HUES64 (cell line): ENCODE measurements around the gene ABCD4.
"Not testable (repeated sequence)": the region's sequence is repeated elsewhere in the genome, so short reads cannot be mapped to it uniquely, and the experiment has no call there.

Source experiments
- H3K27ac ChIP-seq: 2 replicates; pipeline ENCODE4 v1.7.0; 2013; ENCODE audit warnings: low read depth, low read length, inconsistent platforms
- H3K27me3 ChIP-seq: 2 replicates; pipeline ENCODE4 v1.6.1; 2013; ENCODE audit warnings: mild to moderate bottlenecking, low read length; ENCODE audit not compliant: insufficient read depth
- H3K36me3 ChIP-seq: 2 replicates; pipeline ENCODE4 v1.6.1; 2013; ENCODE audit warnings: mild to moderate bottlenecking, low read length; ENCODE audit not compliant: insufficient read depth
- H3K4me1 ChIP-seq: 2 replicates; pipeline ENCODE4 v1.6.1; 2013; ENCODE audit warnings: mild to moderate bottlenecking, low read length, moderate library complexity; ENCODE audit not compliant: insufficient read depth
- H3K4me3 ChIP-seq: 2 replicates; pipeline ENCODE4 v1.5.1; 2013; ENCODE audit warnings: mild to moderate bottlenecking, low read length, moderate library complexity
- H3K9ac ChIP-seq: 2 replicates; pipeline ENCODE4 v1.6.1; 2013; ENCODE audit warnings: mild to moderate bottlenecking, low read depth, low read length
- H3K9me3 ChIP-seq: 2 replicates; pipeline ENCODE4 v1.6.1; 2013; ENCODE audit warnings: low read depth, low read length; ENCODE audit not compliant: insufficient read depth
- WGBS: fragments of 150-250, 120-280 bp; methylation state at CpG from one replicate; pipeline ENCODE4 v1.1.7; 2013; ENCODE audit warnings: missing lambda C conversion rate; 5-methylcytosine and 5-hydroxymethylcytosine counted together

Gene ABCD4

GRCh38 chr14:74329950-74330552, 27.3 kb upstream of the ABCD4 start:
- not testable (repeated sequence) for H3K27ac ChIP-seq, H3K27me3 ChIP-seq, H3K9ac ChIP-seq, H3K36me3 ChIP-seq, H3K4me3 ChIP-seq, H3K9me3 ChIP-seq
- H3K4me1 ChIP-seq = peaks cover 21% of the 10 kb centered on the region
- 77% methylated on average over 7 of the region's 9 CpGs for WGBS

- Histone ChIP-seq H3K9me3 (no peaks in the 10 kb centered on the region), H3K4me3 (peak overlapping the region; percentile 34), H3K4me1 (peaks cover 23% of the 10 kb centered on the region), H3K36me3 (no peaks in the 10 kb centered on the region), H3K27me3 (no peaks in the 10 kb centered on the region), H3K9ac (peak overlapping the region; percentile 82), H3K27ac (peak overlapping the region; percentile 99)
- WGBS = under 1% methylated on average over 6 of the region's 10 CpGs
These were observed 23.8 kb upstream of the ABCD4 start for GRCh38 chr14:74326369-74327152.

- 90% methylated on average over 3 of the region's 3 CpGs for WGBS
- Histone ChIP-seq H3K4me1 (peaks cover 23% of the 10 kb centered on the region), H3K36me3 (no peaks in the 10 kb centered on the region), H3K27ac (peak overlapping the region; percentile 99), H3K27me3 (no peaks in the 10 kb centered on the region), H3K4me3 (no peak overlapping the region; the same call in 1 of the 2 replicates), H3K9ac (peak overlapping the region; percentile 69), H3K9me3 (no peaks in the 10 kb centered on the region)
These were observed 22.7 kb upstream of the ABCD4 start for GRCh38 chr14:74325446-74325845.

- no peak overlapping the region for H3K4me3 ChIP-seq
- H3K9ac ChIP-seq = peak overlapping the region; percentile 69
- H3K27me3 ChIP-seq = no peaks in the 10 kb centered on the region
- no peaks in the 10 kb centered on the region for H3K9me3 ChIP-seq
- H3K4me1 ChIP-seq = peaks cover 23% of the 10 kb centered on the region
- 54% methylated on average over 3 of the region's 3 CpGs for WGBS
- H3K27ac ChIP-seq = peak overlapping the region; percentile 99
- H3K36me3 ChIP-seq = no peaks in the 10 kb centered on the region
These were observed 22.2 kb upstream of the ABCD4 start for GRCh38 chr14:74324931-74325361.

GRCh38 chr14:74314576-74314975, 11.8 kb upstream of the ABCD4 start:
- 93% methylated on average over 4 of the region's 4 CpGs for WGBS
- no peaks in the 10 kb centered on the region for H3K27me3 ChIP-seq

GRCh38 chr14:74313601-74314000, 10.9 kb upstream of the ABCD4 start:
- H3K36me3 ChIP-seq = no peaks in the 10 kb centered on the region
- H3K9ac ChIP-seq = no peak overlapping the region
- no peaks in the 10 kb centered on the region for H3K9me3 ChIP-seq
- WGBS = 80% methylated on average over 3 of the region's 5 CpGs
- H3K4me3 ChIP-seq = no peak overlapping the region
- H3K4me1 ChIP-seq = no peaks in the 10 kb centered on the region
- no peaks in the 10 kb centered on the region for H3K27me3 ChIP-seq
- H3K27ac ChIP-seq = no peak overlapping the region

More at GRCh38 chr14:74314576-74314975, 11.8 kb upstream of the ABCD4 start:
- H3K9ac ChIP-seq = no peak overlapping the region
- H3K27ac ChIP-seq = no peak overlapping the region
- H3K4me3 ChIP-seq = no peak overlapping the region
- no peaks in the 10 kb centered on the region for H3K4me1 ChIP-seq
- no peaks in the 10 kb centered on the region for H3K36me3 ChIP-seq
- H3K9me3 ChIP-seq = no peaks in the 10 kb centered on the region

- no peak overlapping the region for H3K9ac ChIP-seq
- WGBS = 90% methylated on average over 2 of the region's 2 CpGs
These were observed 9.4 kb upstream of the ABCD4 start for GRCh38 chr14:74312161-74312560.

GRCh38 chr14:74309125-74310022, 6.6 kb upstream of the ABCD4 start:
- Histone ChIP-seq H3K36me3 (no peaks in the 10 kb centered on the region), H3K9ac (no peak overlapping the region), H3K9me3 (no peaks in the 10 kb centered on the region), H3K27me3 (no peaks in the 10 kb centered on the region), H3K4me1 (no peaks in the 10 kb centered on the region), H3K4me3 (no peak overlapping the region), H3K27ac (no peak overlapping the region)
- WGBS = 91% methylated on average over 8 of the region's 8 CpGs

More at GRCh38 chr14:74312161-74312560, 9.4 kb upstream of the ABCD4 start:
- no peaks in the 10 kb centered on the region for H3K4me1 ChIP-seq
- no peaks in the 10 kb centered on the region for H3K9me3 ChIP-seq
- H3K36me3 ChIP-seq = no peaks in the 10 kb centered on the region
- H3K4me3 ChIP-seq = no peak overlapping the region
- no peak overlapping the region for H3K27ac ChIP-seq
- H3K27me3 ChIP-seq = no peaks in the 10 kb centered on the region

- Histone ChIP-seq H3K9ac (no peak overlapping the region), H3K4me3 (no peak overlapping the region), H3K36me3 (no peaks in the 10 kb centered on the region), H3K27me3 (no peaks in the 10 kb centered on the region), H3K27ac (no peak overlapping the region), H3K9me3 (no peaks in the 10 kb centered on the region), H3K4me1 (no peaks in the 10 kb centered on the region)
- 91% methylated on average over 5 of the region's 5 CpGs for WGBS
These were observed 6.0 kb upstream of the ABCD4 start for GRCh38 chr14:74308695-74309094.

GRCh38 chr14:74302152-74302628, 544 bp downstream of the ABCD4 start:
- Histone ChIP-seq H3K27me3 (no peaks in the 10 kb centered on the region), H3K36me3 (peaks cover 27% of the 10 kb centered on the region), H3K27ac (peak overlapping the region; percentile 84), H3K9ac (peak overlapping the region; percentile 91), H3K4me1 (0 out of 2 replicates have a peak, but pooled peaks cover 9% of the 10 kb centered on the region), H3K9me3 (no peaks in the 10 kb centered on the region), H3K4me3 (peak overlapping the region; percentile 95)
- WGBS = 0% methylated on average over 4 of the region's 6 CpGs
